LoVo (cell line): Measurements from ENCODE around the gene RABGAP1L.
"Not testable (repeated sequence)": the region's sequence is repeated elsewhere in the genome, so short reads cannot be mapped to it uniquely, and the experiment has no call there.

Source experiments
- DNase-seq: peaks from one replicate; pipeline ENCODE4 v3.0.0-alpha.2; 2016; ENCODE audit warnings: low spot score

RABGAP1L gene

GRCh38 chr1:174815036-174815435, 655.7 kb downstream of the RABGAP1L start:
- DNase-seq: no peak

- no peak for DNase-seq
Measured at GRCh38 chr1:174815474-174815908, 656.2 kb downstream of the RABGAP1L start.

GRCh38 chr1:174816621-174817020, 657.3 kb downstream of the RABGAP1L start:
- DNase-seq: not testable (repeated sequence)

- no peak for DNase-seq
Measured at GRCh38 chr1:174818014-174818616, 658.8 kb downstream of the RABGAP1L start.

- no peak for DNase-seq
Measured at GRCh38 chr1:174818951-174819350, 659.6 kb downstream of the RABGAP1L start.

- no peak for DNase-seq
Measured at GRCh38 chr1:174819596-174819995, 660.3 kb downstream of the RABGAP1L start.

- DNase-seq: no peak
Measured at GRCh38 chr1:174825127-174825526, 665.8 kb downstream of the RABGAP1L start.

- DNase-seq: no peak
Measured at GRCh38 chr1:174825806-174826205, 666.5 kb downstream of the RABGAP1L start.

- DNase-seq: no peak
Measured at GRCh38 chr1:174828264-174828663, 668.9 kb downstream of the RABGAP1L start.

GRCh38 chr1:174829990-174830389, 670.7 kb downstream of the RABGAP1L start:
- no peak for DNase-seq

GRCh38 chr1:174836543-174836942, 677.2 kb downstream of the RABGAP1L start:
- DNase-seq: no peak

- DNase-seq: no peak
Measured at GRCh38 chr1:174837386-174837785, 678.1 kb downstream of the RABGAP1L start.

- no peak for DNase-seq
Measured at GRCh38 chr1:174839211-174839610, 679.9 kb downstream of the RABGAP1L start.

GRCh38 chr1:174841747-174842146, 682.4 kb downstream of the RABGAP1L start:
- DNase-seq: no peak

- DNase-seq: peak; percentile 25
Measured at GRCh38 chr1:174848593-174849560, 689.6 kb downstream of the RABGAP1L start.

- no peak for DNase-seq
Measured at GRCh38 chr1:174850726-174851125, 691.4 kb downstream of the RABGAP1L start.

- DNase-seq: no peak
Measured at GRCh38 chr1:174858301-174858700, 699.0 kb downstream of the RABGAP1L start.

- no peak for DNase-seq
Measured at GRCh38 chr1:174870319-174870718, 711.0 kb downstream of the RABGAP1L start.

- DNase-seq: no peak
Measured at GRCh38 chr1:174871886-174872285, 712.6 kb downstream of the RABGAP1L start.

GRCh38 chr1:174872615-174873058, 713.3 kb downstream of the RABGAP1L start:
- DNase-seq: no peak

- no peak for DNase-seq
Measured at GRCh38 chr1:174874331-174875053, 715.2 kb downstream of the RABGAP1L start.

GRCh38 chr1:174875306-174875705, 716.0 kb downstream of the RABGAP1L start:
- DNase-seq: peak; percentile 85
